ENCODE data around the gene ZNF594. TPM values are rescaled to one million over a fixed set of nuclear protein-coding genes. Genes with fewer than 3 reads are reported as not detected.
"Not testable (repeated sequence)": the region's sequence is repeated elsewhere in the genome, so short reads cannot be mapped to it uniquely, and the experiment has no call there.

Gene ZNF594
- total RNA-seq, 2 experiments from 2014 or later, result 7.7 to 8.7 TPM

DNA sequence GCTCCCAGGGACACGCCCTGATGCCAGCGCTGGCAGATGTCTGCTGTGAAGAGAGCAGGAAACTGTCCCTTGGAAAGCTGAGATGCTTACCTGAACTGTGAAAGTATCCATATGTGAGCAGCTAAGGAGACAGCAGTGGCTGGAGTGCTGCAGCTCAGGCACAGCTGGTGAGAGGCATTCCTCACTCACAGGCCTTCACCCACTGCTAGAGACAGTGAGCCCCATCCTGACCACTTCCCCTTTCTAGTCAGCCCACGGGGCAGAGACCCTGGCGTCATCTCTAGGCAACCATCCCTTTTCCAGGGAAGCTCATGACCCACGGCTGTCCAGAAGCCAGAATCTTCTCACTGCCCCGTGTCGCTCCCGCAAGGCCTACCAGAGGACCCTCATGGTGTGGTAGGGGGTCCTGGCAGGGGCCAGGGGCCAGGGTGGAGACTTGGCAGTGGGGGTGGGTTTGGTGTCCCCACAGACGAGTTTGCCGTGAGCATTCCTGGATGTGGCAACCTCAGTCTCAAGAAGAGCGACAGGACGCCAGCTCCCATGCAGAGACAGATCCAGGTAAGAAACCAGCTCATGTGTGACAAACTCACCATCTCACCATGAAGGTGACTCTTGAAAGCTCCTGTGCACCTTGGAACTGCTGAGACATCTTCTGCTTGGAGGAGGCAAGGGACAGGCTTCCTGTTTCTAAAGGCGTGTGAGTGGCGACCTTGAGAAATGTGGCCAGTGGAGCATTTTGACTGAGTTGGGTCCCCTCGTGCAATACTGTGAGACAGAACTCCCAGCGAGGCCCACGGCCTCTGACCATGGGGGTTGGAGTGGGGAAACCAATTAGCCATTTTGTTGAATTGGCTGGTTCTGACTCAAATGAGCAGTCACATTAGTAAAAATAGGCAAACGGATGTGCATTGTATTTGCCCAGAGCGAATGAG is 43.2 kb upstream of the ZNF594 start, which contains the start of gene SCIMP:
Gene SCIMP, minus strand, starts transcription at position 216 of the 932 bp plus-strand sequence. Its CDS starts 105 bp downstream, at position 111.
- H3K4me1 Mint-ChIP-seq (ENCODE audit: low read depth), result peaks cover 25% of the 10 kb centered on the region
- POLR2A ChIA-PET, result no interaction called here
- no peaks in the 10 kb centered on the region for H3K36me3 Mint-ChIP-seq (ENCODE audit: low read depth)
- CTCF ChIA-PET, result interaction anchor here (0.6 to 1.0 kb wide), 2 partner anchors 36 to 39 kb away, joined by 3 read pairs; no protein-coding TSS in a partner anchor
- DNase-seq (no peak), ATAC-seq (no peak)
- H3K27ac Mint-ChIP-seq, result peak within 1 kb of the TSS; percentile 57
- TF ChIP-seq, protein P1, sequence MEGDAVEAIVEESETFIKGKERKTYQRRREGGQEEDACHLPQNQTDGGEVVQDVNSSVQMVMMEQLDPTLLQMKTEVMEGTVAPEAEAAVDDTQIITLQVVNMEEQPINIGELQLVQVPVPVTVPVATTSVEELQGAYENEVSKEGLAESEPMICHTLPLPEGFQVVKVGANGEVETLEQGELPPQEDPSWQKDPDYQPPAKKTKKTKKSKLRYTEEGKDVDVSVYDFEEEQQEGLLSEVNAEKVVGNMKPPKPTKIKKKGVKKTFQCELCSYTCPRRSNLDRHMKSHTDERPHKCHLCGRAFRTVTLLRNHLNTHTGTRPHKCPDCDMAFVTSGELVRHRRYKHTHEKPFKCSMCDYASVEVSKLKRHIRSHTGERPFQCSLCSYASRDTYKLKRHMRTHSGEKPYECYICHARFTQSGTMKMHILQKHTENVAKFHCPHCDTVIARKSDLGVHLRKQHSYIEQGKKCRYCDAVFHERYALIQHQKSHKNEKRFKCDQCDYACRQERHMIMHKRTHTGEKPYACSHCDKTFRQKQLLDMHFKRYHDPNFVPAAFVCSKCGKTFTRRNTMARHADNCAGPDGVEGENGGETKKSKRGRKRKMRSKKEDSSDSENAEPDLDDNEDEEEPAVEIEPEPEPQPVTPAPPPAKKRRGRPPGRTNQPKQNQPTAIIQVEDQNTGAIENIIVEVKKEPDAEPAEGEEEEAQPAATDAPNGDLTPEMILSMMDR (IDR thresholded peaks at IDR 0.05), result no peak
- H3K27me3 Mint-ChIP-seq, result no peaks in the 10 kb centered on the region
- intact Hi-C loops (cut with micrococcal nuclease), result loop anchor here (5.0 kb wide), 1 partner anchor 38 kb away; no protein-coding TSS in a partner anchor
- H3K9me3 Mint-ChIP-seq, result peaks cover 4% of the 10 kb centered on the region
- H3K4me3 Mint-ChIP-seq, result no peak within 1 kb of the TSS

DNA sequence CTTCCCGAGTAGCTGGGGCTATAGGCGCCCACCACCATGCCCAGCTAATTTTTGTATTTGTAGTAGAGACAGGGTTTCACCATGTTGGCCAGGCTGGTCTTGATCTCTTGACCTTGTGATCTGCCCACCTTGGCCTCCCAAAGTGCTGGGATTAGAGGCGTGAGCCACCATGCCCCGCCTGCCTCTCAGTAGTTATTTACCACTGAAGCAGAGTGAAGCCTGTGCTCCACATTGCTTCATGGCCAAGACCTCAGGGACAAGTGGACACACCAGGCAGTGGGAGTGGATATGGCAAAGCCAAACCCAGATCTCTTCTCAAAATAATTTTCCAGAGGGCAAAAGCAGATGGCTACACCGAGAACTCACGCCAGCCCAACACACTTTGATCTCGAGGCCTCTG is 41.8 kb upstream of the ZNF594 start:
- H3K4me1 Mint-ChIP-seq (ENCODE audit: low read depth), result peaks cover 31% of the 10 kb centered on the region
- H3K4me3 Mint-ChIP-seq; CTCF ChIA-PET; H3K27me3 Mint-ChIP-seq; H3K9me3 Mint-ChIP-seq; ATAC-seq; intact Hi-C loops (cut with micrococcal nuclease); H3K36me3 Mint-ChIP-seq (ENCODE audit: low read depth); DNase-seq; POLR2A ChIA-PET; H3K27ac Mint-ChIP-seq: not testable (repeated sequence)

DNA sequence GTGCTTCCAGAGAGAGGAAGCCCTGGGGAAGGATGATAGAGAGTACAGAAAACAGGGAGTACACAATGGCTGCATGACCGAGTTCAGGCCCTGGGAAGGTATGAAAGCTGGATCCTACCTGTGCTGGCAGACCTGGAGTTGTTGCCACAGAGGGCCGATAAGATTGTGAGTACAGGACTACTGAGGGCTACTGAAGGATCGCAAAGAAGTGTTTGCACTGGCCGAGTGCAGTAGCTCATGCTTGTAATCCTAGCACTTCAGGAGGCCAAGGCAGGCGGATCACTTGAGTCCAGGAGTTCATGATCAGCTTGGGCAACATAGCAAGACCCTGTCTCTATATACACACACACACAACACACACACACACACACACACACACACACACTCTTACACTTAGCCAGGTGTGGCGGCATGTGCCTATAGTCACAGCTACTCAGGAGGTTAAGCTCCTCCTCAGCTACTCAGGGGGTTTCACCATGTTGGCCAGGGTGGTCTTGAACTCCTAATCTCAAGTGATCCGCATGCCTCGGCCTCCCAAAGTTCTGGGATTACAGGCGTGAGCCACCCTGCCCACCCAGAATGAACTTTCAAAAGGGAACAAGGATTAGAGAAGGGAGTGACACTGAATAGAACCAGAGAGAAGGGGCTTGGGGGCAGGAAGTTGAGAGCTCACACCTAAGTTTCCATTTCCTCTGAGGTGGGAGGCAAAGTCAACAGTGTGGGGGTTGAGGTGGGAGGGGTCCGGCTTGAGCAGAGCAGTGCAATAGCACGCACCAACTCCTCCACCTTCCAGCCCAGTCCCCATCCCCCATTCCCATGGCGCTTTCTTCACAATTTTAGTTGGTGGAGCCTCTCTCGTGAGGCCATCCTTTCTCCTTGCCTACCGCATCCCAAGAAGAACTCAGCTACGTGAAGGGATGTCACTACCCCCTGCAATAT is 35.5 kb upstream of the ZNF594 start:
- Mint-ChIP-seq H3K27ac (peak overlapping the region; percentile 95), H3K27me3 (no peaks in the 10 kb centered on the region), H3K36me3 (ENCODE audit: low read depth) (peaks cover 17% of the 10 kb centered on the region), H3K9me3 (no peaks in the 10 kb centered on the region), H3K4me1 (ENCODE audit: low read depth) (peaks cover 36% of the 10 kb centered on the region), H3K4me3 (peak overlapping the region; percentile 24)
- ChIA-PET POLR2A (interaction anchor here (1.0 to 2.4 kb wide), 2 partner anchors 10 to 14 kb away, joined by 4 to 8 read pairs; no protein-coding TSS in a partner anchor), CTCF (interaction anchor here (0.8 to 2.9 kb wide), 6 partner anchors 9 to 29 kb away, joined by 3 to 10 read pairs (median 6); no protein-coding TSS in a partner anchor)
- ATAC-seq (peak; percentile 94), DNase-seq (peak; percentile 77)
- intact Hi-C loops (cut with micrococcal nuclease), result no loop called here
- TF ChIP-seq, protein P1 (IDR thresholded peaks at IDR 0.05), result no peak

DNA sequence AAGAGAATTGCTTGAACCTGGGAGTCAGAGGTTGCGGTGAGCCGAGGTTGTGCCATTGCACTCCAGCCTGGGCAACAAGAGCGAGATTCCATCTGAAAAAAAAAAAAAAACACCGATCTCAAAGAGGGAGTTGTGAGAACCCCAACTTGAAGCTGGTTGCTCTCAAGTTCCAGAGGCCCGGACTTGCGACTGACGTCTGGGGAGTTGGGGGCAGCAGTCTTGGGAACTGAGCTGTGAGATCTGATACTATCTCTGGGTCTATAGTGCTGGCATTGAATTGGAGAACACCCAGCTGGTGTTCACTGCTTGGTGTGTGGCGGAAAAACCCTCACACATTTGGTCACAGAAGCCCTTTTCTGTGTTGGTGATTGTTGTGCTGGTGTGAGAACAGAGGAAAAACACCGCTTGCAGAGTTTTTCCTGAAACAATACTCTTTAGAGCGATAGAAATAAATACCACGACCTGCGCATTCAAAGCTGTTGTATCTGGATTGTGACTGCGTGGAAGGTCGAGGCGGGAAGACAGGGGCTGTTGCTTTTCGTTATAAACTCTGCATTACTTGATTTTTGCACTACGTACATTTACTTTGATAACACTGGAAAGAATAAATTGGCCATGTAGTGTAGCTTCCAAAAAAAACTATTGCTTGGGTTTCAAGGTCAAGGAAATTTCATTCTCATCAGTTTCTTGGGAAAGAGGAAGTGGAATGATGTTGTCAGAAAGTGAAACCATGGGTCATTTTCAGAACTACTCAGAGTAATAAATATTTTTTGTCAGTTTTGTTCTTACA is 34.2 kb upstream of the ZNF594 start:
- Mint-ChIP-seq H3K36me3 (ENCODE audit: low read depth) (peaks cover 17% of the 10 kb centered on the region), H3K27me3 (no peaks in the 10 kb centered on the region), H3K4me3 (no peak overlapping the region), H3K27ac (peak overlapping the region; percentile 95), H3K4me1 (ENCODE audit: low read depth) (peaks cover 44% of the 10 kb centered on the region), H3K9me3 (no peaks in the 10 kb centered on the region)
- TF ChIP-seq, protein P1 (IDR thresholded peaks at IDR 0.05), result no peak
- ATAC-seq (no peak), DNase-seq (peak; percentile 20)
- ChIA-PET CTCF (interaction anchor here (0.9 to 2.9 kb wide), 3 partner anchors 11 to 12 kb away, joined by 4 to 10 read pairs (median 8); no protein-coding TSS in a partner anchor), POLR2A (interaction anchor here (0.6 to 2.4 kb wide), 2 partner anchors 11 to 31 kb away, joined by 4 to 8 read pairs; no protein-coding TSS in a partner anchor)
- intact Hi-C loops (cut with micrococcal nuclease), result no loop called here

DNA sequence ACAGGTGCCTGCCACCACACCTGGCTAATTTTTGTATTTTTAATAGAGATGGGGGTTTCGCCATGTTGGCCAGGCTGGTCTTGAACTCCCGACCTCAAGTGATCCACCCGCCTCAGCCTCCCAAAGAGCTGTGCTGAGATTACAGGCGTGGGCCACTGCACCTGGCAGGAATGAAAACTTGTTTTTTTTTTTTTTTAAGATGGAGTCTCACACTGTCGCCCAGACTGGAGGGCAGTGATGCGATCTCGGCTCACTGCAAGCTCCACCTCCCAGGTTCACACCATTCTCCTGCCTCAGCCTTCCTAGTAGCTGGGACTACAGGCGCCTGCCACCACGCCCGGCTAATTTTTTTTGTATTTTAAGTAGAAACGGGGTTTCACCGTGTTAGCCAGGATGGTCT is 30.2 kb upstream of the ZNF594 start:
- CTCF ChIA-PET, result interaction anchor here (1.0 kb wide), 1 partner anchor 16 kb away, joined by 3 read pairs; no protein-coding TSS in a partner anchor
- H3K36me3 Mint-ChIP-seq (ENCODE audit: low read depth); H3K27me3 Mint-ChIP-seq; DNase-seq; intact Hi-C loops (cut with micrococcal nuclease); POLR2A ChIA-PET; H3K9me3 Mint-ChIP-seq; H3K4me3 Mint-ChIP-seq; ATAC-seq; H3K27ac Mint-ChIP-seq: not testable (repeated sequence)
- H3K4me1 Mint-ChIP-seq (ENCODE audit: low read depth), result peaks cover 31% of the 10 kb centered on the region
